ENCODE data around the gene DACH1.

DNA sequence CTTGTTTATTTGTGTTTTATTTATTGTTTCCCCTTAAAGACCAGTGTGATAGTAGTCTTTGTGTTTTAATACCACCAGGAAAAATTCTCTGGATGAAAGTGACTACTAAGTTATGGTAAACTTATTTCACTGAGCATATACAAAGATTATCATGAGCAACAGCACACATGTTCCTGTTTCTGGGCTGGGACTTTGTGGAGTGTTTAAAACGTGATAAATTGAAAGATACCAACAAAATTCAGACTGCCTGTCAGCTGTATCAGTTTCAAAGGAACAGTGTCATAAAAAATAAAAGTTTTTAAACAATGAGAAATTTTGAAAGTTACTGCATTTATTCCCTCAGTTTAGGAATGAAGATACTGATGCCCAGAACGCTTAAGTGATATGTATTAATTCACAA, 259.4 kb downstream of the DACH1 start:
- TF ChIP-seq KLF17 (tag by site-specific recombination; IDR thresholded peaks at IDR 0.05) (no peak), KLF16 (tag by site-specific recombination; IDR thresholded peaks at IDR 0.05) (no peak), PATZ1 (tag by site-specific recombination; IDR thresholded peaks at IDR 0.05) (no peak), ZNF146 (tag by site-specific recombination; IDR thresholded peaks at IDR 0.05) (no peak), ZNF394 (tag by site-specific recombination; IDR thresholded peaks at IDR 0.05; ENCODE audit: borderline replicate concordance) (no peak), ZNF558 (tag by site-specific recombination; IDR thresholded peaks at IDR 0.05) (no peak), ZSCAN30 (tag by site-specific recombination; IDR thresholded peaks at IDR 0.05) (no peak), MEIS1 (CRISPR knock-in tag; IDR thresholded peaks at IDR 0.05; ENCODE audit: borderline replicate concordance) (no peak), ZNF48 (tag by site-specific recombination; IDR thresholded peaks at IDR 0.05) (no peak), ZNF24 (tag by site-specific recombination; IDR thresholded peaks at IDR 0.05) (no peak), ZNF830 (tag by site-specific recombination; IDR thresholded peaks at IDR 0.05; ENCODE audit: low read depth) (no peak), ZNF274 (IDR thresholded peaks at IDR 0.05; ENCODE audit: low read length) (no peak), ZNF274 (tag by site-specific recombination; IDR thresholded peaks at IDR 0.05; ENCODE audit: borderline replicate concordance) (no peak), ZNF555 (tag by site-specific recombination; conservative IDR thresholded peaks at IDR 0.05) (no peak)
- TF ChIP-seq, protein P1, sequence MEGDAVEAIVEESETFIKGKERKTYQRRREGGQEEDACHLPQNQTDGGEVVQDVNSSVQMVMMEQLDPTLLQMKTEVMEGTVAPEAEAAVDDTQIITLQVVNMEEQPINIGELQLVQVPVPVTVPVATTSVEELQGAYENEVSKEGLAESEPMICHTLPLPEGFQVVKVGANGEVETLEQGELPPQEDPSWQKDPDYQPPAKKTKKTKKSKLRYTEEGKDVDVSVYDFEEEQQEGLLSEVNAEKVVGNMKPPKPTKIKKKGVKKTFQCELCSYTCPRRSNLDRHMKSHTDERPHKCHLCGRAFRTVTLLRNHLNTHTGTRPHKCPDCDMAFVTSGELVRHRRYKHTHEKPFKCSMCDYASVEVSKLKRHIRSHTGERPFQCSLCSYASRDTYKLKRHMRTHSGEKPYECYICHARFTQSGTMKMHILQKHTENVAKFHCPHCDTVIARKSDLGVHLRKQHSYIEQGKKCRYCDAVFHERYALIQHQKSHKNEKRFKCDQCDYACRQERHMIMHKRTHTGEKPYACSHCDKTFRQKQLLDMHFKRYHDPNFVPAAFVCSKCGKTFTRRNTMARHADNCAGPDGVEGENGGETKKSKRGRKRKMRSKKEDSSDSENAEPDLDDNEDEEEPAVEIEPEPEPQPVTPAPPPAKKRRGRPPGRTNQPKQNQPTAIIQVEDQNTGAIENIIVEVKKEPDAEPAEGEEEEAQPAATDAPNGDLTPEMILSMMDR (tag by site-specific recombination; IDR thresholded peaks at IDR 0.05), result no peak
